H1 (cell line): ENCODE measurements around the gene GPRC5D.

Experiments used
- CTCF ChIP-seq, 3 experiments: IDR thresholded peaks; 1 replicate in 2 of 3; 2 replicates in 1 of 3; pipeline versions ENCODE4 v1.5.1 to v1.6.1; 2011; ENCODE audit warnings: low read length in 3 of 3, mild to moderate bottlenecking in 3 of 3, inconsistent platforms in 2 of 3, low read depth in 1 of 3, moderate library complexity in 1 of 3; ENCODE audit not compliant: insufficient read depth in 1 of 3; ENCODE audit errors: control extremely low read depth in 1 of 3
- EZH2 ChIP-seq: fragments of 200-600 bp; sonication (generic); IDR thresholded peaks from 2 replicates; pipeline ENCODE4 v1.7.1; 2012; ENCODE audit warnings: low read depth, mild to moderate bottlenecking, moderate library complexity, low read length, inconsistent platforms; ENCODE audit not compliant: severe bottlenecking
- JUN ChIP-seq: IDR thresholded peaks from 2 replicates; pipeline ENCODE4 v1.6.1; 2011; ENCODE audit warnings: low read depth, mild to moderate bottlenecking, improper control_type of control experiment, low read length
- RFX5 ChIP-seq: IDR thresholded peaks from 2 replicates; pipeline ENCODE4 v1.6.1; 2011; ENCODE audit warnings: low read depth, low read length, improper control_type of control experiment, borderline replicate concordance

- TF ChIP-seq EZH2 (no peak), JUN (no peak), CTCF (IDR thresholded peaks at IDR 0.05; ENCODE audit: control extremely low read depth in 1 of 3, insufficient read depth in 1 of 3, low read depth in 1 of 3, low read length in 3 of 3) (no peak), RFX5 (no peak)
These were observed 26.6 kb downstream of the GPRC5D start for GRCh38 chr12:12925388-12925787.
